Measurements from ENCODE around the gene TSPAN8.
A peak's percentile ranks its signal among the peaks of the same experiment; 100 is the strongest.

Gene TSPAN8

GRCh38 chr12:71135077-71135811 is 22.6 kb downstream of the TSPAN8 start:
- no peak for DNase-seq (ENCODE audit: low read depth)
- H3K4me3 ChIP-seq (ENCODE audit: low read length) = no peak overlapping the region
- no peak for TF ChIP-seq CTCF (IDR thresholded peaks at IDR 0.05; ENCODE audit: insufficient read depth, low read depth, low read length, missing control alignments)

GRCh38 chr12:71134405-71134804 is 23.4 kb downstream of the TSPAN8 start:
- no peak for TF ChIP-seq CTCF (IDR thresholded peaks at IDR 0.05; ENCODE audit: insufficient read depth, low read depth, low read length, missing control alignments)
- H3K4me3 ChIP-seq (ENCODE audit: low read length) = no peak overlapping the region
- DNase-seq (ENCODE audit: low read depth) = peak; percentile 15

DNA sequence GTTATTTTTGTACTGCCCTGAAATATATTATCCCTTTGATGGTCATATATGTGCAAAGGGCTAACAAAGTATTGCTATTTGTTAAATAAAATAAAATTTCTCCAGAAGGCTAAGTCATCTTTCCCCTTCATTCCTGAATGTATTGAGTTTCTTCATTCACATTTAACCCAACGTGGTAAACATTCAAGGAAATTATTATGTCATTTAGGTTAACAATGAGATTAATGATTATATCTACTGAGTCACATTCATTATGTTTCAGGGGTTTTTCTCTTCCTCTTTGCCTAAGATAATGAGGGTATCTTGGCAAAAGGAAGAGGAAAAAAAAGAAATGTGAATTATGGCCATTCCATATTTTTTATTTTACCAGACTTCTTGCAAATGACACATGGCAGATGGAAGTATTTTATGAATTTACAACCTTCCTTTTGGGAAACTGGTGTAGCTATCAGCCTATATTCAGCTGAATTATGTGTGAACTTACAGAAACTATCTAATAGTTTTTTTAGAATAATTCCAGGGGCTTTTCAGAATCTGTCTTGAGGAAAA is 27.2 kb downstream of the TSPAN8 start:
- no peak for DNase-seq (ENCODE audit: low read depth)
- no peak overlapping the region for H3K4me3 ChIP-seq (ENCODE audit: low read length)
- no peak for TF ChIP-seq CTCF (IDR thresholded peaks at IDR 0.05; ENCODE audit: insufficient read depth, low read depth, low read length, missing control alignments)

DNA sequence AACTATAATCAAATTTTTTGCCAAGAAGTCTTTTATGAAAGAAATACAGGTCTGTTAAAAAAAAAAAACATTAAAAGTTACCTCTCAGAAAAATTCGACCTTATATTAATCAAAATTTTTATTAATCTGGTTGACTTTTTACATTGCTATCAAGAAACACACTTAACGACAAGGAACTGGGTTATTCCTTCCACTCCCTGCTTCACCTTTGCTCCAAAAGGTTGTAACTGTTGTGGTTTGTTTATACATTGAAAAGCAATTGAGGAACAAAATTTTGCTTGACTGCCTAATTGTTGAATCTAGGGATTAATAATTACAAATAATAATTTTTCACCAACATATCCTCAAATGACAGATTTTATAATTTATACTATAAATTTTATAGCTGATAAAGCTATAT is 28.4 kb downstream of the TSPAN8 start:
- no peak for TF ChIP-seq CTCF (IDR thresholded peaks at IDR 0.05; ENCODE audit: insufficient read depth, low read depth, low read length, missing control alignments)
- no peak overlapping the region for H3K4me3 ChIP-seq (ENCODE audit: low read length)
- DNase-seq (ENCODE audit: low read depth) = no peak

DNA sequence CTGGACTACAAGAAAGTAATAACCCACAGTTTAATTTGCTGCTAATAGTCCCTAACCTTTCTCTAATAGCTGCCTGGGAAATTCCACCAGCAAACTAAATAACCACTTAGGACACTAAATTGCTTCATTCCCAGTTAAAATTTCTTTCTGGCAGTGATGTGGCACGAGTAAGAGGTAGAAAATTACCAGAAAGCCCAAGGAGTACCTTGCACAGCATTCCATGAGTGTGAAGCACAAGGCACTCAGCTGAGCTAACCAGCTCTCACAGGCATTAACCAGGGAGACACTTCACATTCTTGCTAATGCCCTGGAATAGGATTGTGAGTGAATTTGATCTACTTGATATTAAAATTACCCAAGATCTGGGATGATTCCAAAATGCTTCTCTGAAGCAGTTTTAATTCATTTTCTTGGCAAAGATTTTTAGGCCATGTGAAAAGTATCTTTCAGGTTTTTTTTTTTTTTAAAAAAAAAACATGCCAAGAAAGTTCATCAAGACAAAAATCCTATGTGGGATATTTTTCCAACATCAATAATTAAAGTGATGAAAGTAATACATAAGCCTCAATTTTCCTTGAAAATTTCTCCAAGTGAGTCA is 29.5 kb downstream of the TSPAN8 start:
- H3K4me3 ChIP-seq (ENCODE audit: low read length) = no peak overlapping the region
- no peak for DNase-seq (ENCODE audit: low read depth)
- TF ChIP-seq CTCF (IDR thresholded peaks at IDR 0.05; ENCODE audit: insufficient read depth, low read depth, low read length, missing control alignments) = no peak

- H3K4me3 ChIP-seq (ENCODE audit: low read length) = no peak overlapping the region
- no peak for TF ChIP-seq CTCF (IDR thresholded peaks at IDR 0.05; ENCODE audit: insufficient read depth, low read depth, low read length, missing control alignments)
- no peak for DNase-seq (ENCODE audit: low read depth)
Measured at GRCh38 chr12:71125949-71126348, 31.9 kb downstream of the TSPAN8 start.

Data from epithelial cell of esophagus (primary cell).